Measurements from ENCODE around the gene SRPK2. TPM values are rescaled to one million over a fixed set of nuclear protein-coding genes. Genes with fewer than 3 reads are reported as not detected.
A peak's percentile ranks its signal among the peaks of the same experiment; 100 is the strongest.

Gene SRPK2
- total RNA-seq, 1 donor from 2014 or later = 54.7 TPM

DNA sequence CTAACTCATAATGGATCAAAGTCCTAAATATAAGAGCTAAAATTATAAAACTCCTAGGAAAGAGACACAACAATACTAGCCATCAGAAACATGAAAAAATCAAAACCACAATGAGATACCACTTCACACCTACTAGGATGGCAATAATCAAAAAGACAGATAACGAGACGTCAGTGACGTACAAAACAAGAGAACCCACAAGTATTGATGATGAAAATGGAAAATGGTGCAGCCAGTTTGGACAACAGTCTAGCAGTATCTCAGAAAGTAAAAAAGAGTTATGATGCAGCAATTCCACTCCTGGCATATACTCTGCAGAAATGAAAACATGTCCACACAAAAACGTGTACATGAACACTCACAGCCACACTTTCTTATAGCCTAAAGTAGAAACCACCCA lies 173.5 kb downstream of the SRPK2 start:
- Mint-ChIP-seq H3K27ac (peak overlapping the region; percentile 14), H3K27me3 (ENCODE audit: low read depth) (no peaks in the 10 kb centered on the region), H3K4me1 (ENCODE audit: low read depth) (peaks cover 36% of the 10 kb centered on the region), H3K36me3 (ENCODE audit: low read depth) (peaks cover 17% of the 10 kb centered on the region), H3K9me3 (no peaks in the 10 kb centered on the region), H3K4me3 (ENCODE audit: low read depth) (no peak overlapping the region)
- DNase-seq (ENCODE audit: low spot score) = no peak
- intact Hi-C loops (cut with micrococcal nuclease) = no loop called here

DNA sequence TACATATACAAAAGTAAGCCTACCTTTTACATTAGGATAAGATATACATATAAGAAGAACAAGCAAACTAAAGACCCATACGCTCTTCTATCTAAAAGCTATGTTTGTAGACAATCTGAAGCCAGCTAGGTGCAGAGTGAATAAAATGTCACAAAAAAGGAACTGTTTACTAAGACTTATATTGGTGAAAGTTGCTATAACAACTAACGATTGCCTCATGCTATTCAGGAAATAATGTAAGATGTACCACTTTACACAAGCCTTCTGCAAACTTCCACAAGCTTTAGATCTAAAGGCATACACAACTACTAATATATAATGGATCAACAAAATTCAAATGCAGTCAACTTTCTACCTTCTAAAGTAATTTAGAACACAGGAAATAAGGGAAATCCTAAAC lies 175.1 kb downstream of the SRPK2 start:
- H3K36me3 Mint-ChIP-seq (ENCODE audit: low read depth) = peaks cover 17% of the 10 kb centered on the region
- peaks cover 44% of the 10 kb centered on the region for H3K4me1 Mint-ChIP-seq (ENCODE audit: low read depth)
- no peaks in the 10 kb centered on the region for H3K27me3 Mint-ChIP-seq (ENCODE audit: low read depth)
- H3K9me3 Mint-ChIP-seq = no peaks in the 10 kb centered on the region
- intact Hi-C loops (cut with micrococcal nuclease) = no loop called here
- DNase-seq (ENCODE audit: low spot score) = no peak
- no peak overlapping the region for H3K4me3 Mint-ChIP-seq (ENCODE audit: low read depth)
- no peak overlapping the region for H3K27ac Mint-ChIP-seq

DNA sequence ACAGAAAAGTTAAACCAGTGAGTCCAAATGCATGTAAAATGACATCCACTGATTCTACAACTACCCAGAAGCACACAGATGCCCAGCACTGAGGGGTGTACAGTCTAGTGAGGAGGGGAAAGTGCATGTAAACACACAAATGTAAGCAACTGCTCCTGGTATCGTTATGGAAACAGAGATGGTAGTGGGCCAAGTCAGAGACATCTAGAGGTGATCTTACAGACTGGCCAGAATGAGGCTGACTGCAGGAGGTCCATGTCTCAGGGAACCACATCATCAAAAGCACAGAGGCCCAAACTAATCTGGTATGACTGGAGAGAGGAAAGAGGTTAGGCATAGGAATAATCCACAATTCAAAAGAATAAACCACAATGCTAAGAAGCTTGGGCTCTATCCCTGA lies 176.5 kb downstream of the SRPK2 start:
- intact Hi-C loops (cut with micrococcal nuclease) = no loop called here
- H3K4me1 Mint-ChIP-seq (ENCODE audit: low read depth) = peaks cover 52% of the 10 kb centered on the region
- H3K9me3 Mint-ChIP-seq = no peaks in the 10 kb centered on the region
- no peak for DNase-seq (ENCODE audit: low spot score)
- H3K36me3 Mint-ChIP-seq (ENCODE audit: low read depth) = peaks cover 22% of the 10 kb centered on the region
- H3K4me3 Mint-ChIP-seq (ENCODE audit: low read depth) = no peak overlapping the region
- no peak overlapping the region for H3K27ac Mint-ChIP-seq
- H3K27me3 Mint-ChIP-seq (ENCODE audit: low read depth) = no peaks in the 10 kb centered on the region

DNA sequence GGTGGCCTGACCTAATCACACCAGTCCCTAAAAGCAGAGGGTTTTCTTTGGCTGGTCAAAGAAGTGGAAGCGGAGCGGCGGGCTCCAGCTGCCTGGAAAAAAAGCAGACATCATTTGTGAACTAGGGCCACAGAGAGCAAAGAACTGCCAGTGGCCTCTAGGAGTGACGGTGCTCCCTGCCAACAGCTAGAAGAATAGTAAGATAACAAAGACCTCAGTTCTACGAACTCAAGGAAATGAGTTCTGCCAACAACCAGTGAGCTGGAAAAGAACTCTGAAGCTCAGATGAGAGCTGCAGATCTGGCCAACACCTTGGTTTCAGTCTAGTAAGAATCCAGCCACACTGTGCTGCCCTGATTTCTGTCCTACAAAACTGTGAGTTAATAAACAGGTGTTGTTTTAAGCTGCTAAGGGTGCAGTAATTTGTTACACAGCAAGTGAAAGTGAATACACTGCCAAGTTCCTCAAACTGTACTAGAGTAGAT lies 178.0 kb downstream of the SRPK2 start:
- Mint-ChIP-seq H3K27ac (no peak overlapping the region), H3K36me3 (ENCODE audit: low read depth) (peaks cover 22% of the 10 kb centered on the region), H3K4me3 (ENCODE audit: low read depth) (no peak overlapping the region), H3K27me3 (ENCODE audit: low read depth) (no peaks in the 10 kb centered on the region), H3K4me1 (ENCODE audit: low read depth) (peaks cover 60% of the 10 kb centered on the region), H3K9me3 (no peaks in the 10 kb centered on the region)
- intact Hi-C loops (cut with micrococcal nuclease) = no loop called here
- DNase-seq (ENCODE audit: low spot score) = no peak

DNA sequence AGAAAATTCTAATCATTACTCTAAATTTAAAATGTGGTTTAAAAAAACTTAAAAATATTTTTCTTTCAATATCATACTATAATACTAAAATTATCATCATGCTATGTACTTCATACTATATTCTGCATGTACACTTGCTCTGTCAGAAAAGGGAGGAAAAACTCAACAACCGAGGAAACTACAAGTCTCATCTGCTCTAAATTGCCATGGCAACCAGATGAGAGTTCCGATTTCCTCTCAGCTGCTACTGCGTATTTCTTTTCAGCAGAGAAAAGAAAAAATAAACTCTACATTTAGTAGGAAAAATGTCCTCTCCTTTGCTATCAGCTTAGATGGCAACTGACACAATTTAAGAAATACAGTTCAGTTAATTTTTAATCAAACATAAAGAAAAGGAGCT lies 178.9 kb downstream of the SRPK2 start:
- H3K27ac Mint-ChIP-seq = no peak overlapping the region
- H3K9me3 Mint-ChIP-seq = no peaks in the 10 kb centered on the region
- H3K4me3 Mint-ChIP-seq (ENCODE audit: low read depth) = no peak overlapping the region
- intact Hi-C loops (cut with micrococcal nuclease) = loop anchor here (5.0 to 10.0 kb wide), 4 partner anchors 55 to 115 kb away; no protein-coding TSS in a partner anchor
- no peaks in the 10 kb centered on the region for H3K27me3 Mint-ChIP-seq (ENCODE audit: low read depth)
- DNase-seq (ENCODE audit: low spot score) = no peak
- peaks cover 62% of the 10 kb centered on the region for H3K4me1 Mint-ChIP-seq (ENCODE audit: low read depth)
- H3K36me3 Mint-ChIP-seq (ENCODE audit: low read depth) = peaks cover 14% of the 10 kb centered on the region

DNA sequence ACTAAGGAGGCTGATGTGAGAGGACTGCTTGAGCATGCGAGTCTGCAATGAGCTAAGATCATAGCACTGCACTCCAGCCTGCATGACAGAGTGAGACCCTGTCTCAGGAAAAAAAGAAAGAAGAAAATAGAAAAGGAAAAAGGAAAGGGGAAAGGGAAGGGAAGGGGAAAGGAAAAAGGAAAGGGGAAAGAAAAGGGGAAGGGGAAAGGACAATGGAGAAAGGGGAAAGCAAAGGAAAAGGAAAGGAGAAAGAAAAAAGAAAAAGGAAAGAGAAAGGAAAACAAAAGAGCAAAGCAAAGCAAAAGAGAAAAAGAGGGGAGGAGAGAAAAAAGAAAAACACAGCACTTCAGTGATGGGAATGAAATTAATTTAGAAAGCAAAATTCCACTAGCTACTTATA lies 179.3 kb downstream of the SRPK2 start:
- Mint-ChIP-seq H3K4me3 (ENCODE audit: low read depth) (peak overlapping the region; percentile 0), H3K27me3 (ENCODE audit: low read depth) (no peaks in the 10 kb centered on the region), H3K27ac (peak overlapping the region; percentile 38), H3K9me3 (no peaks in the 10 kb centered on the region), H3K36me3 (ENCODE audit: low read depth) (peaks cover 11% of the 10 kb centered on the region), H3K4me1 (ENCODE audit: low read depth) (peaks cover 63% of the 10 kb centered on the region)
- DNase-seq (ENCODE audit: low spot score) = no peak
- intact Hi-C loops (cut with micrococcal nuclease) = loop anchor here (5.0 to 10.0 kb wide), 4 partner anchors 55 to 115 kb away; no protein-coding TSS in a partner anchor

DNA sequence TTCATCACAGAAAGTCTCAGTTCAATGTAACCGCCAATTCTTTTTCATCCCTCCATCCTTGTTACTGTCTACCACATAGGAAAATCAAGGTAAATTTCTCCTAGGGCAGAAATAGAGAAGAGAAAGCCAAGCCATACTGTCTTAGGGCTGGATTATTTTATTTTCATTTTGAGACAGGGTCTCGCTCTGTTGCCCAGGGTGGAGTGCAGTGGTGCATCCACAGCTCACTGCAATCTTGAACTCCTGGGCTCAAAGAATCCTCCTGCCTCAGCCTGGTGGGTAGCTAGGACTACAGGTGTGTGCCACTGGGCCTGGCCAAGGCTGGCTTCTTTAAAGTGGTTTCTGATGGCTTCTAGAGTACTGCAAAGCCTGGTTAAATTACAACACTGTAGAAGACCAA lies 181.7 kb downstream of the SRPK2 start:
- Mint-ChIP-seq H3K9me3 (no peaks in the 10 kb centered on the region), H3K36me3 (ENCODE audit: low read depth) (peaks cover 21% of the 10 kb centered on the region), H3K4me3 (ENCODE audit: low read depth) (no peak overlapping the region), H3K27me3 (ENCODE audit: low read depth) (no peaks in the 10 kb centered on the region), H3K4me1 (ENCODE audit: low read depth) (peaks cover 54% of the 10 kb centered on the region), H3K27ac (no peak overlapping the region)
- DNase-seq (ENCODE audit: low spot score) = no peak
- intact Hi-C loops (cut with micrococcal nuclease) = loop anchor here (5.0 to 10.0 kb wide), 4 partner anchors 52 to 112 kb away; no protein-coding TSS in a partner anchor

DNA sequence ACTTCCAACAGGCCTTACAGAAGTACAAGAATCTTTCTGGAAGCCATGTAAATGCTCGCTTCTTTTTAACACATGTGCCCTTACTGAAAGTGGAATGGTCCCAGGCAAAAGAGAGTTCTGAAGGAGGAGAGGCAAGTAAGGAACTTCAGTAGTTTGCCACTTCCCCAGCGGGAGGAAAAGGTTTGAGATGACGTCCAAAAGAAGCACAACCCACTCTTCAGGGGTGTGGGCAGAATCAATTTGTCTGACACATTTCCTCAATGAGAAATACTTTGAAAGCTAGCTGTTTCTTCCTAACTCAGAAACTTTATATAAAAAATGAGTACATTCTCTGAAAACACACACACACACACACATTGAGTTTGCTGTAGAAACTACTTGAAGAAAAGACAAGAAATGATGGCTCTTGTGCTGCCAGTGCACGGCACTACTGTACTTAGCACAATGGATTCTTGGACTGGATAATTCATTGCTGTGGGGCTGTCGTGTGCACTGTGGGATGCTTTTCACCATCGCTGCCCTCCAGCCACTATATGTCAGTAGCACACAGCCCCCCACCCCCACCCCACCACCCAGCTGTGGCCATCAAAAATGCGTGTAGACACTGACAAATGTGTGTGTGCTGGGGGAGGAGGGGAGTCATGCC lies 183.0 kb downstream of the SRPK2 start:
- peaks cover 20% of the 10 kb centered on the region for H3K36me3 Mint-ChIP-seq (ENCODE audit: low read depth)
- H3K27me3 Mint-ChIP-seq (ENCODE audit: low read depth) = no peaks in the 10 kb centered on the region
- H3K9me3 Mint-ChIP-seq = no peaks in the 10 kb centered on the region
- intact Hi-C loops (cut with micrococcal nuclease) = loop anchor here (1.0 to 10.0 kb wide), 5 partner anchors 20 to 111 kb away; no protein-coding TSS in a partner anchor
- no peak for DNase-seq (ENCODE audit: low spot score)
- H3K4me3 Mint-ChIP-seq (ENCODE audit: low read depth) = peak overlapping the region; percentile 31
- peak overlapping the region; percentile 81 for H3K27ac Mint-ChIP-seq
- H3K4me1 Mint-ChIP-seq (ENCODE audit: low read depth) = peaks cover 48% of the 10 kb centered on the region

DNA sequence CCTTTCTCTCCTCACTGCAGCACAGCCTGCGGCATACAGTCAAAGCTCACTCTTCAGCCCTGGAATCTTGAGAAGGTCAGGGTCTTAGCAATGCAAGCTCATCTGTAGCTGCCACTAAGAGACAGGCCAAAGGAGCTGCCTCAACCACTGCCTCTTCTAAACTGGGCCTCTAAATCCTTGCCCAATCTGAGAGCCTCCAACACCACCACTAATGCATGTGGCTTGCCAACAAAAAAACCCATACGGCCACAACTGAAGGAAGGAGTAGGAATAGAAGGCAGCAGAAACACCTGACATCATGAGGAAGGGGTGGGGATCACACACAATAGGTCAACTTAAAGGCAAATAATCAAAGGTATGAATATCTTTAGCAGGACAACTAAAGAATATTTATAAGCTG lies 183.8 kb downstream of the SRPK2 start:
- Mint-ChIP-seq H3K4me3 (ENCODE audit: low read depth) (no peak overlapping the region), H3K27ac (peak overlapping the region; percentile 71), H3K4me1 (ENCODE audit: low read depth) (peaks cover 41% of the 10 kb centered on the region), H3K27me3 (ENCODE audit: low read depth) (no peaks in the 10 kb centered on the region), H3K36me3 (ENCODE audit: low read depth) (peaks cover 28% of the 10 kb centered on the region), H3K9me3 (no peaks in the 10 kb centered on the region)
- intact Hi-C loops (cut with micrococcal nuclease) = loop anchor here (1.0 to 10.0 kb wide), 5 partner anchors 20 to 110 kb away; no protein-coding TSS in a partner anchor
- no peak for DNase-seq (ENCODE audit: low spot score)

DNA sequence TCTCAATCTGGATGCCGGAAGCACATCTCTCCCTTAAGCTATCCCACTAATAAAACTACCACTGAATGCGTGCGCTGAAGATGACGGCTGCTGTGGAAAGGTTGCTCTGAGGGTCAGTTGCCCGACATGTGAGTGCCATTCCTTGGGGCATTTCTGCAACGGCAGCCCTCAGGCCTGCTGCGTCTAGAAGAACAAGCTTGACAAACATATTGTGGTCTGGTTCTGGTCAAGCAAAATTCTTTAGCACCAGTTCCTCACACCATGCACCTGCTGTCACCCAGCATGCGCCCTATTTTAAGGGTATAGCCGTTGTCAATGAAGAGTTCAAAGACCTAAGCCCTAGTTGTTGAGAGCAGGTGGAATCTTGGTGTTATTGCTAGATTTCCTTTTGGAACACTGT lies 184.2 kb downstream of the SRPK2 start:
- Mint-ChIP-seq H3K27me3 (ENCODE audit: low read depth) (no peaks in the 10 kb centered on the region), H3K4me1 (ENCODE audit: low read depth) (peaks cover 39% of the 10 kb centered on the region), H3K27ac (no peak overlapping the region), H3K4me3 (ENCODE audit: low read depth) (no peak overlapping the region), H3K36me3 (ENCODE audit: low read depth) (peaks cover 28% of the 10 kb centered on the region), H3K9me3 (no peaks in the 10 kb centered on the region)
- no peak for DNase-seq (ENCODE audit: low spot score)
- intact Hi-C loops (cut with micrococcal nuclease) = loop anchor here (10.0 kb wide), 2 partner anchors 50 to 110 kb away; no protein-coding TSS in a partner anchor

DNA sequence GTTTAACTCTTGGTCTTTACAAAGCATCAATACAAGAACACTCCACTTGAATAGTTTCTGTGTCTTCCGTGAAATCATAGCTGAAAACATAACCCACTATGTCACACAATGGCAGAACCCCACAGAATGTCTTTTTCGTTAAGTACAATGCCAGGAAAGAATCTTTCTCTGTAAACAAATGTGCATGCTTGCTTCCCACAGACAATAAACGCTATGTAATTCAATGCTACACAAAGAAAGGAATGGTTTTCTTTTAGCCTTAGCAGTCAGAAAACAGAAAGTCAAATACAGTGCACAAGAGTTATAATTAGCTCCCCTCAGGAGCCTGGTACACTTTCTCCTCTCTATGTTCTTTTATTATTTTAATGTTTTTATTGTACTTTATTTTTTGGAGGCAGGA lies 186.1 kb downstream of the SRPK2 start:
- H3K27me3 Mint-ChIP-seq (ENCODE audit: low read depth) = no peaks in the 10 kb centered on the region
- no peaks in the 10 kb centered on the region for H3K9me3 Mint-ChIP-seq
- intact Hi-C loops (cut with micrococcal nuclease) = loop anchor here (10.0 kb wide), 2 partner anchors 48 to 108 kb away; no protein-coding TSS in a partner anchor
- peaks cover 35% of the 10 kb centered on the region for H3K4me1 Mint-ChIP-seq (ENCODE audit: low read depth)
- DNase-seq (ENCODE audit: low spot score) = no peak
- no peak overlapping the region for H3K4me3 Mint-ChIP-seq (ENCODE audit: low read depth)
- no peak overlapping the region for H3K27ac Mint-ChIP-seq
- peaks cover 32% of the 10 kb centered on the region for H3K36me3 Mint-ChIP-seq (ENCODE audit: low read depth)

DNA sequence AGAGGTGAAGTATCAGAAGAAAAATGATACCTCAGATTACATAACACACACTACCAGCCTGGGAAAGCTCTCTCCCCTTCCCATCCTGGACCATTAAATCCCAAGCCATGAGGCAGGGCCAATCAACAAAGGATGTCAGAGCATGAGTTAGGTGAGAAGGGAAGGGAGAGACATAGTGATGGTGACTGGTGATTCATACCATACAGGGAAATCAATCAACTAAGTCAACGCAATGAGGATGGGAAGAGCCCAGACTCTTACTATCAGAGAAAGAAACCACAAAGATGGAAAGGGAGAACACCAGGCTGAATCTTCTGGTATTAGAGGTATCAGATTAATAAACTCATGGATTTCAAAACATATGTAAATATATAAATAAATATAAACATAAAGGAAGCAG lies 189.3 kb downstream of the SRPK2 start:
- DNase-seq (ENCODE audit: low spot score) = no peak
- H3K27ac Mint-ChIP-seq = no peak overlapping the region
- peaks cover 31% of the 10 kb centered on the region for H3K36me3 Mint-ChIP-seq (ENCODE audit: low read depth)
- intact Hi-C loops (cut with micrococcal nuclease) = no loop called here
- peaks cover 12% of the 10 kb centered on the region for H3K4me1 Mint-ChIP-seq (ENCODE audit: low read depth)
- H3K27me3 Mint-ChIP-seq (ENCODE audit: low read depth) = no peaks in the 10 kb centered on the region
- no peak overlapping the region for H3K4me3 Mint-ChIP-seq (ENCODE audit: low read depth)
- no peaks in the 10 kb centered on the region for H3K9me3 Mint-ChIP-seq

DNA sequence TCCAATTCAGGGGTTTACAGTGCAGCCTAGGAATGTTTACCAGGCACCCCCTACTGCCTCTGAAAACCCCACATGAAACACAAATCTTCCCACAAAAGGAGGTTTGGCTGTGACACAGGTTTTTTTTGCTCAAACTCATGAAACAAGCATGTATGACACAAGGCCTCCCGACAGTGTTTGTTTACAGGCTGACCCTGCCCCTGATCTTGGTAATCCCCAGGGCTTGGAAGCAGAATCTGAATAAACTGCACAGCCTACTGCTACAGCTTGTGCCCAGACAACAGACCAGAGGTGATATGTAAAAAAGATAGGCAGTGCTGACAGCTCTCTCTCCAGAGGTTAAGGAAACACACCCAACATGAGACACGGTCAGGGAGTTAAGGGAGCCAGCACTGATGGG lies 190.5 kb downstream of the SRPK2 start:
- intact Hi-C loops (cut with micrococcal nuclease) = no loop called here
- Mint-ChIP-seq H3K9me3 (no peaks in the 10 kb centered on the region), H3K36me3 (ENCODE audit: low read depth) (peaks cover 27% of the 10 kb centered on the region), H3K27ac (no peak overlapping the region), H3K4me3 (ENCODE audit: low read depth) (no peak overlapping the region), H3K27me3 (ENCODE audit: low read depth) (no peaks in the 10 kb centered on the region), H3K4me1 (ENCODE audit: low read depth) (peaks cover 11% of the 10 kb centered on the region)
- DNase-seq (ENCODE audit: low spot score) = no peak

Data from activated T-helper 2 cell treated with anti-CD3 and anti-CD28 coated beads, Interferon-gamma antibody, Interleukin-2, Interleukin-4, amounts not matched to agents 10 μg/mL and 5 μg/mL and 100 μg/mL, durations not matched to agents 14 hours and 24 hours and 36 hours (primary cell).